ENCODE results near the gene ING1. TPM values are rescaled to one million over a fixed set of nuclear protein-coding genes. Genes with fewer than 3 reads are reported as not detected.

The ING1 gene
- total RNA-seq, 2 donors from 2014 or later, result 11.6 to 26.3 TPM

DNA sequence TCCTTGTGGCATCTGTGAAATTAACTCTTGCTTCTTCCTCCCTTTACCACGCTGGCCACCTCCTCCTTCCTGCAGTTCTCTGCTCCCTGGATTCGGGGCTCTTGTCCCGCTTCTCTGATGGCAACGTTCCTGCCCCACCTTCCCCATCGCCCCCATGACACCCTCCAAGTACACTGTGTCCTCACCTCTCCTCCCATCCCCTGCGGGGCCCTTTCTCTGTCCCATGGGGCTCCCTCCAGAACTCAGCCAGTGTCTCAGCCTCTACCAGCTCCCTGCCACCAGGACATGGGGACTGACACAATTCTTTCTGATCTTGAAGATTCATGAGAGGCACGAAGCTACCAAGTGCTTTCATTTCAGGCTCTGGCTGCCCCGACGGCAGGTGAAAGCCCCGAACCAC is 16.7 kb upstream of the ING1 start:
- no peaks in the 10 kb centered on the region for H3K9me3 ChIP-seq
- no peak for DNase-seq (ENCODE audit: low spot score)
- TF ChIP-seq, protein P1, sequence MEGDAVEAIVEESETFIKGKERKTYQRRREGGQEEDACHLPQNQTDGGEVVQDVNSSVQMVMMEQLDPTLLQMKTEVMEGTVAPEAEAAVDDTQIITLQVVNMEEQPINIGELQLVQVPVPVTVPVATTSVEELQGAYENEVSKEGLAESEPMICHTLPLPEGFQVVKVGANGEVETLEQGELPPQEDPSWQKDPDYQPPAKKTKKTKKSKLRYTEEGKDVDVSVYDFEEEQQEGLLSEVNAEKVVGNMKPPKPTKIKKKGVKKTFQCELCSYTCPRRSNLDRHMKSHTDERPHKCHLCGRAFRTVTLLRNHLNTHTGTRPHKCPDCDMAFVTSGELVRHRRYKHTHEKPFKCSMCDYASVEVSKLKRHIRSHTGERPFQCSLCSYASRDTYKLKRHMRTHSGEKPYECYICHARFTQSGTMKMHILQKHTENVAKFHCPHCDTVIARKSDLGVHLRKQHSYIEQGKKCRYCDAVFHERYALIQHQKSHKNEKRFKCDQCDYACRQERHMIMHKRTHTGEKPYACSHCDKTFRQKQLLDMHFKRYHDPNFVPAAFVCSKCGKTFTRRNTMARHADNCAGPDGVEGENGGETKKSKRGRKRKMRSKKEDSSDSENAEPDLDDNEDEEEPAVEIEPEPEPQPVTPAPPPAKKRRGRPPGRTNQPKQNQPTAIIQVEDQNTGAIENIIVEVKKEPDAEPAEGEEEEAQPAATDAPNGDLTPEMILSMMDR (IDR thresholded peaks at IDR 0.05), result no peak
- peaks cover 44% of the 10 kb centered on the region for H3K36me3 ChIP-seq
- H3K27ac ChIP-seq, result no peak overlapping the region
- no peak overlapping the region for H3K4me3 ChIP-seq
- ATAC-seq (ENCODE audit: insufficient number of reproducible peaks, low FRiP score, low read depth), result no peak
- H3K4me1 ChIP-seq (ENCODE audit: control insufficient read depth in 1 of 2, low read depth in 2 of 2), result no peaks in the 10 kb centered on the region
- H3K27me3 ChIP-seq (replicated peaks; ENCODE audit: insufficient read depth), result no peaks in the 10 kb centered on the region

- ATAC-seq (ENCODE audit: insufficient number of reproducible peaks, low FRiP score, low read depth) (no peak), DNase-seq (ENCODE audit: low spot score) (no peak)
- H3K27me3 ChIP-seq (replicated peaks; ENCODE audit: insufficient read depth), result no peaks in the 10 kb centered on the region
- H3K36me3 ChIP-seq, result peaks cover 44% of the 10 kb centered on the region
- no peaks in the 10 kb centered on the region for H3K9me3 ChIP-seq
- peaks cover 0 to 7% of the 10 kb centered on the region in 2 donors for H3K4me1 ChIP-seq (ENCODE audit: control insufficient read depth in 1 of 2, low read depth in 2 of 2)
- no peak overlapping the region for H3K4me3 ChIP-seq
- H3K27ac ChIP-seq, result no peak overlapping the region
- TF ChIP-seq, protein P1 (IDR thresholded peaks at IDR 0.05), result no peak
Observed at GRCh38 chr13:110697842-110698241, 15.7 kb upstream of the ING1 start.

DNA sequence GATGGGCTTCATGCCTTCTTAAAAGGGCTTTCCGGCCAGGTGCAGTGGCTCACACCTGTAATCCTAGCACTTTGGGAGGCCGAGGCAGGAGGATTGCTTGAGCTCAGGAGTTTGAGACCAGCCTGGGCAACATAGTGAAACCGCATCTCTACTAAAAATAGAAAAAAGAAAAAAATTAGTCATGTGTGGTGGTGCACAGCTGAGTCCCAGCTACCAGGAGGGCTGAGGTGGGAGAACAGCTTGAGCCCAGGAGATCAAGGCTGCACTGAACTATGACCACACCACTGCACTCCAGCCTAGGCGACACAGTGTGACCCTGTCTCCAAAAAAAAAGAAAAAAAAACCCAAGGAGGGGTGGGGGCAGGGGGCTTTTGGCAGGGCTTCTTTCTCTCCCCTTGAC is 14.8 kb upstream of the ING1 start:
- ATAC-seq (ENCODE audit: insufficient number of reproducible peaks, low FRiP score, low read depth) (no peak), DNase-seq (ENCODE audit: low spot score) (no peak)
- Histone ChIP-seq H3K4me3 (no peak overlapping the region), H3K36me3 (peaks cover 44% of the 10 kb centered on the region), H3K9me3 (no peaks in the 10 kb centered on the region), H3K4me1 (ENCODE audit: control insufficient read depth in 1 of 2, low read depth in 2 of 2) (peaks cover 0 to 12% of the 10 kb centered on the region in 2 donors), H3K27me3 (replicated peaks; ENCODE audit: insufficient read depth) (no peaks in the 10 kb centered on the region), H3K27ac (no peak overlapping the region)
- TF ChIP-seq, protein P1 (IDR thresholded peaks at IDR 0.05), result no peak

GRCh38 chr13:110699148-110700145 is 14.1 kb upstream of the ING1 start:
- no peak for DNase-seq (ENCODE audit: low spot score)
- H3K27me3 ChIP-seq (replicated peaks; ENCODE audit: insufficient read depth), result no peaks in the 10 kb centered on the region
- TF ChIP-seq, protein P1 (IDR thresholded peaks at IDR 0.05), result no peak
- no peak overlapping the region for H3K4me3 ChIP-seq
- H3K36me3 ChIP-seq, result peaks cover 39% of the 10 kb centered on the region
- ATAC-seq (ENCODE audit: insufficient number of reproducible peaks, low FRiP score, low read depth), result no peak
- H3K4me1 ChIP-seq (ENCODE audit: control insufficient read depth in 1 of 2, low read depth in 2 of 2), result peaks cover 2 to 14% of the 10 kb centered on the region in 2 donors
- no peaks in the 10 kb centered on the region for H3K9me3 ChIP-seq
- no peak overlapping the region for H3K27ac ChIP-seq

DNA sequence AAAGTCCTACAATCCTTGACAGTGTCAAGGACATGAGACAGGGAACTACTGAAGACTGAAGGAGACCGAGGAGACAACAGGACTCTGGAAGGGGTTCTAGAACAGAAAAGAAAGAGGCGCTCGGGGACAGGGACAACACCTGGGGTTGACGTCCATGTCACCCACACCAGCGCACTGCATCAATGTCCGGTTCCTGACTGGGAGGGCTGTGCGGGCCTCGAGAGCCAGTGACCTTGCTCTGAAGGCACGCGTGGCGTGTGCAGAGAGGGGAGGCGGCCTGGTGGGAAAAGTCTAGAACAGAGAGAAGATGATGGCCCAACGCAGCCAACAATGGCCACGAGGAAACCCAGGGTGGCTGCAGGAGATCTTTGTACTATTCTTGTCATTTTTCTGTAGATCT is 13.3 kb upstream of the ING1 start:
- Histone ChIP-seq H3K27me3 (replicated peaks; ENCODE audit: insufficient read depth) (no peaks in the 10 kb centered on the region), H3K36me3 (peaks cover 39% of the 10 kb centered on the region), H3K27ac (no peak overlapping the region), H3K4me1 (ENCODE audit: control insufficient read depth in 1 of 2, low read depth in 2 of 2) (peaks cover 8 to 21% of the 10 kb centered on the region in 2 donors), H3K4me3 (no peak overlapping the region), H3K9me3 (no peaks in the 10 kb centered on the region)
- TF ChIP-seq, protein P1 (IDR thresholded peaks at IDR 0.05), result no peak
- ATAC-seq (ENCODE audit: insufficient number of reproducible peaks, low FRiP score, low read depth) (no peak), DNase-seq (ENCODE audit: low spot score) (no peak)

Measured in thoracic aorta (tissue), 2 donors.